Stimulated activated CD8-positive, alpha-beta memory T cell treated with anti-CD3 and anti-CD28 coated beads, Interleukin-12 subunit alpha, Interleukin-12 subunit beta, amount 100 ng/mL, for 1 hour (primary cell): ENCODE measurements around the gene CASP8.
"Not testable (repeated sequence)": the region's sequence is repeated elsewhere in the genome, so short reads cannot be mapped to it uniquely, and the experiment has no call there.

Experiments
- DNase-seq: peaks from one replicate; pipeline ENCODE4 v3.0.0-alpha.2; 2020; ENCODE audit warnings: low read depth

CASP8 gene

GRCh38 chr2:201269764-201270163 is 9.4 kb downstream of the CASP8 start:
- no peak for DNase-seq

- DNase-seq: no peak
These were observed 10.1 kb downstream of the CASP8 start for GRCh38 chr2:201270293-201271001.

GRCh38 chr2:201271917-201272316 is 11.6 kb downstream of the CASP8 start:
- no peak for DNase-seq

GRCh38 chr2:201273330-201273983 is 13.1 kb downstream of the CASP8 start:
- no peak for DNase-seq

GRCh38 chr2:201275069-201275468 is 14.7 kb downstream of the CASP8 start:
- DNase-seq: no peak

- no peak for DNase-seq
These were observed 15.7 kb downstream of the CASP8 start for GRCh38 chr2:201275990-201276389.

GRCh38 chr2:201276511-201276910 is 16.2 kb downstream of the CASP8 start:
- DNase-seq: no peak

- DNase-seq: no peak
These were observed 18.7 kb downstream of the CASP8 start for GRCh38 chr2:201279079-201279478.

GRCh38 chr2:201280191-201281040 is 20.1 kb downstream of the CASP8 start:
- no peak for DNase-seq

GRCh38 chr2:201285499-201285898 is 25.2 kb downstream of the CASP8 start:
- DNase-seq: no peak

- DNase-seq: not testable (repeated sequence)
These were observed 30.3 kb downstream of the CASP8 start for GRCh38 chr2:201290457-201291148.

- no peak for DNase-seq
These were observed 38.2 kb downstream of the CASP8 start for GRCh38 chr2:201298462-201299052.

- DNase-seq: not testable (repeated sequence)
These were observed 39.6 kb downstream of the CASP8 start for GRCh38 chr2:201299929-201300328.

- no peak for DNase-seq
These were observed 47.5 kb downstream of the CASP8 start for GRCh38 chr2:201307876-201308275.

GRCh38 chr2:201308914-201309313 is 48.6 kb downstream of the CASP8 start:
- DNase-seq: no peak

- DNase-seq: no peak
These were observed 53.0 kb downstream of the CASP8 start for GRCh38 chr2:201313362-201313761.

- no peak for DNase-seq
These were observed 59.2 kb downstream of the CASP8 start for GRCh38 chr2:201319511-201319910.

- DNase-seq: no peak
These were observed 59.9 kb downstream of the CASP8 start for GRCh38 chr2:201320257-201320656.

GRCh38 chr2:201320701-201321100 is 60.4 kb downstream of the CASP8 start:
- no peak for DNase-seq

GRCh38 chr2:201322772-201323171 is 62.4 kb downstream of the CASP8 start:
- no peak for DNase-seq

GRCh38 chr2:201327678-201328077 is 67.3 kb downstream of the CASP8 start:
- no peak for DNase-seq

GRCh38 chr2:201329409-201329808 is 69.1 kb downstream of the CASP8 start:
- no peak for DNase-seq
